ENCODE results near the gene ELANE.

ELANE gene

DNA sequence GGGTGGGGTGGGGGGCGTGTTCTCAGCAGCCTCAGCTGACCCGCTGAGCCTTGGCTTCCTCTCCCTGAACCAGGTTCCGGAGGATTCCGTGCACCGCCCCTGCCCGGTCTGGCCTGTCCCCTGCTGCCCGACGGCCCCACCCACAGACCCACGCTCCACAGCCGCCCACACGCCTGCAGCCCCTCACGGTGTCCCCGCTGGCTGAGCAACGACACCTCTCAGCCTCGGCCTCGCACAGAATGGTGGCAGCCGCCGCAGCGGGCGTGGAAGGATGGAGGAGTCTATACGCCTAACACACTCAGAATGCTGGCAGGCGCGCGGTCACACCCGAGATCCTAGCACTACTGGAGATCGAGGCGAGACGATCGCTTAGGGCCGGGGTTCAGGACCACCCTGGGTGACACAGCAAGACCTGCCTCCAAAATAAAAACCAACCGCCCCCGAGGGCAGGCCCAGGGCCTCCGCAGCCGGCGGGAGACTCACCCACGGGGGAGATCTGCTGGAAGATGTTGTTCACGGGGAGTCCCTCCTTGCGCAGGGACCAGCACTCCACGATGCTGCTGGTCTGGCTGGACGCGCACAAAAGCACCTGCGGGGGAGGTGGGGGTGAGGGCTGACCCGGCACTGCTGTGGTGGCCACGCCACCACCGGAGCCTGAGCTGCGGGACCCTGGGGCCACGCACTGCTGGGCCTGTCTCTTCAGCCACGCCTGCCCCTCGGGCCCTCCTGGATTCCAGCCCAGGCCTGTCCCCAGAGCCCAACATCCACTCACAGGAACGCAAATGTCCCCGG lies 32.5 kb downstream of the ELANE start:
- TF ChIP-seq GATA2 (IDR thresholded peaks at IDR 0.05; ENCODE audit: low read depth, low read length), result no peak
- no peak for TF ChIP-seq GATA3 (IDR thresholded peaks at IDR 0.05; ENCODE audit: low read depth, low read length)

DNA sequence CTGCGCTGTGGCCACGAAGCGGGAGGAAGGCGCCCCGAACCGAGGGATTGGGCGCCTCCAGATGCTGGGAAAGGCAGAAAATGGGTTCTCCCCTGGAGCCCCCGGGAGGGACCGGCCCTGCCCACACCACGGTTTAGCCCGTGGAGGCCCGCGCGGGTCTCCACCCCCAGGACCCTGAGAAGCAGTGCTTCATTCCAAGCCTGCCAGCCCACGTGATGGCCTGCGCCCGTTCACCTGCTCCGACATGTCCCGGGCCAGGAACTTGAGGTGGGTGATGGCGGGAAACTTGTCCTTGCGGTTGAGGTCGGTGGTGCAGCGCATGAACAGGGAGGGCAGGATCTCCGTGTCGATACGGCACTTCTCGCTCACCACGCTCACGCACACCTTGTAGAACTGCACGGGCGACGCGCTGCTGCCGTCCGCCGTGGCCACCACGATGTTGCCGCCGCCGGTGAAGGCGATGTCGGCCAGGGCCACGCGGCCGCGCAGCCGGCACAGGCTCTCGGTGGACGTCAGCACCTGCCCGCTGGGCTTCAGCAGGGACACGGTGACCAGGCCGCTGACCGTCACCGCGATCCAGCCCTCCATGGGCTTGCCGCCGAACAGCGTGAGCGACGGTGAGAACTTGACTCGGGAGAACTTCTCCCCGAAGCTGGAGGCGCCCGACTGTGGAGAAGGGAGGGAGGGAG lies 33.6 kb downstream of the ELANE start:
- TF ChIP-seq GATA3 (IDR thresholded peaks at IDR 0.05; ENCODE audit: low read depth, low read length), result no peak
- TF ChIP-seq GATA2 (IDR thresholded peaks at IDR 0.05; ENCODE audit: low read depth, low read length), result no peak

DNA sequence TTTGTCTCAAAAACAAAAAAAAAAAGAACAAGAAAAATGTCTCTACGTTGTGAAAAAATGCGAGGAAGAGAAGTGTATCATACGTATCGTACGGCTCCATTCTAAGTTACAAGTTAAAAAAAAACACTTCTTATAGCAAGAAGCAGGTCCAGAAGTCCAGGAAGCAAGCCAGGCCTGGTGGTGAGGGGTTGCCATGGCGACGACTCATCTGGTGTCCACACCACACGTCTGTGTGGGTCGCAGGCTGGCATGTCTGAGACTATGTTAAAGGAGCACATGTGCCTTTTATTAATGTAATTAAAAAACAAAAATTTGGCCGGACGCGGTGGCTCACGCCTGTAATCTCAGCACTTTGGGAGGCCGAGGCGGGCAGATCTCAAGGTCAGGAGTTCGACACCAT lies 35.0 kb downstream of the ELANE start:
- TF ChIP-seq GATA3 (IDR thresholded peaks at IDR 0.05; ENCODE audit: low read depth, low read length), result no peak
- no peak for TF ChIP-seq GATA2 (IDR thresholded peaks at IDR 0.05; ENCODE audit: low read depth, low read length)

DNA sequence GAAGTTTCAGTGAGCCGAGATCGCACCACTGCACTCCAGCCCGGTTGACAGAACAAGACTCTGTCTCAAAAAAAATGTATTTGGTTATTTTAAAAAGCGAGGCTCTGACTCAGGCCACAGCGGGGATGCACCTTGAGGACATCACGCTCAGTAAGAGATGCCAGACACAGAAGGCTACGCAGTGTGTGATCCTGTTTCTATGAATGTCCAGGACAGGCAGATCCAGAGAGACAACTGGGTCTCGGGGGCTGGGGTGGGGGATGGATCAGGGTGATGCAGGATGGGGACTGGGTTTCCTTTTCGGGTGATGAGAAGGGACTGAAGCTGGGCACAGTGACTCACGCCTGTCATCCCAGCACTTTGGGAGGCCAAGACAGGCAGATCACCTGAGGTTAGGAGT lies 35.5 kb downstream of the ELANE start:
- TF ChIP-seq GATA2 (IDR thresholded peaks at IDR 0.05; ENCODE audit: low read depth, low read length) (no peak), GATA3 (IDR thresholded peaks at IDR 0.05; ENCODE audit: low read depth, low read length) (no peak)

DNA sequence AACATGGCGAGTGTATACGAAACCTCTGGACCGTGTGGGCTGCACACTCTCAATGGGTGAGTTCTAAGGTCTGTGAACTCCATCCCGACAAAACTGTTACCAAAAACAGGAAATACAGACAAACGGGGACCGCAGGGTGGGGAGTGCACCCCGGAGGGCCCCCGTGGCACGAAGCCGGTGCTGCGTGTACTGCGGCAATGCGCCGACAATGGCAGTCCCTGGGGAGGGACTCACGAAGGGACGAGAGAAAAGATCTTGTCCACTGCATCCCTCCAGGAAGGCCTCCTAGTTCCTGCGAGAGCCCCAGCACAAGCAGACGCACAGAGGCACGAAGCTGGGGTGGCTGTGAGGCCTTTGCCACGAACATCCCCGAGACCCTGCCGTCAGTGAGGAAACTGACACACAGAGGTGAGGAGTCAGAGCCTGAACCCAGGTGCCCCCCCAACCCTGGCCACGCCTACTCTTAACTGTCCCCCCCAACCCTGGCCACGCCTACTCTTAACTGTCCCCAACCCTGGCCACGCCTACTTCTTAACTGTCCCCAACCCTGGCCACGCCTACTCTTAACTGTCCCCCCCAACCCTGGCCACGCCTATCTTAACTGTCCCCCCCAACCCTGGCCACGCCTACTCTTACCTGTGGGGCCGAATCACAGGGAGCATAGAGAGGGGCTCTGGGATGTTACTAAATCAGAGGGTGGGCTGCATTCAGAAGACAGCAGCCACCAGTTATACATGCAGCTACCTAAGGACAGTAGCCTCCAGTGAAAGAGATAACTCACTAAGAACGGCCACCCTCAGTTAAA lies 36.7 kb downstream of the ELANE start:
- TF ChIP-seq GATA2 (IDR thresholded peaks at IDR 0.05; ENCODE audit: low read depth, low read length) (no peak), GATA3 (IDR thresholded peaks at IDR 0.05; ENCODE audit: low read depth, low read length) (no peak)

DNA sequence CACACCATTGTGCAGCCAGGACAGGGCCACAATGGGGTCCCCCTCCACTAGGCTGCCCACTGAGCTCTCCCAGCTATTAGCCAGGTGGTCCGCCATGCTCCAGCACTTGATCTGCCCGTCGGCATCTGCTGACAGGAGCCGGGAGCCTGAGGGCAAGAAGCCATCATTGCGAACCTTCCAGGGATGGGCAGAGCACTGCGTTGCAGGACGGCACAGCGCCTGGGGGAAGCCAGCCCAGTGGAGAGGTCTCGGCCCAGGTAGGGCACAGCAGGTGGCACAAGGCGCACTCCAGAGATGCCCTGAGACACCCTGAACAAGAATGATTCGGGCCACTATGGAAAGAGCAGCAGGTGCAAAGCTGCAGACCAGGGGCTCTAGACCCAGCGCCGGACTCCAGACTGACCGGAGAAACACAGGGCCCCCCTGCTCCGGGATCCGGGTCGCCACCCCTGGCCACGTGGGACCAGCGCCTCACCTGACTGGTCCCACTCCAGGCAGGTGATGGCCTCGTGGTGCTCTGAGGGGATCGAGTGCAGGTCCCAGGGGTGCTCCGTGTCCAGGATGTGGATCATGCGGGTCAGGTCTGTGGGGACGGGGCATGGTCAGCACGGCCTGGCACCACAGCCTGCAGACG lies 37.7 kb downstream of the ELANE start:
- TF ChIP-seq GATA3 (IDR thresholded peaks at IDR 0.05; ENCODE audit: low read depth, low read length) (no peak), GATA2 (IDR thresholded peaks at IDR 0.05; ENCODE audit: low read depth, low read length) (no peak)

DNA sequence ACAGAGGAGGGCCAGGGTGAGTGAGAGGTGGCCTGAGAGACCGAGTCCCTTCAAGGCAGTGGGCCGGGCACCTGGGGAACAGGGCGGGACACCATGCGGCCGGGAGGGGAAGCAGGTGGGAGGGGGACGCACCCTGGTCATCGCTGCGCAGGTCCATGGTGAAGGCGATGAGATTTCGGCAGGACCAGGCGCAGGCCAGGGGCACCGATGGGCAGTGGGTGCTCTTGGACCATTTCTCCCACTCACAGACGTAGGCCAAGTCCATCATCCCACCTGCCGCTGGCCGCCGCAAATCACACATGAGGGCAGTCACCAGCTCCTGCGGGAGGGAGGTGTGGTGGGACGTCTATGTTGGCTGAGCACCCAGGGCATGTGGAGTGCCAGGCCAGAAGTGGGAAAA lies 38.7 kb downstream of the ELANE start:
- TF ChIP-seq GATA3 (IDR thresholded peaks at IDR 0.05; ENCODE audit: low read depth, low read length) (no peak), GATA2 (IDR thresholded peaks at IDR 0.05; ENCODE audit: low read depth, low read length) (no peak)

DNA sequence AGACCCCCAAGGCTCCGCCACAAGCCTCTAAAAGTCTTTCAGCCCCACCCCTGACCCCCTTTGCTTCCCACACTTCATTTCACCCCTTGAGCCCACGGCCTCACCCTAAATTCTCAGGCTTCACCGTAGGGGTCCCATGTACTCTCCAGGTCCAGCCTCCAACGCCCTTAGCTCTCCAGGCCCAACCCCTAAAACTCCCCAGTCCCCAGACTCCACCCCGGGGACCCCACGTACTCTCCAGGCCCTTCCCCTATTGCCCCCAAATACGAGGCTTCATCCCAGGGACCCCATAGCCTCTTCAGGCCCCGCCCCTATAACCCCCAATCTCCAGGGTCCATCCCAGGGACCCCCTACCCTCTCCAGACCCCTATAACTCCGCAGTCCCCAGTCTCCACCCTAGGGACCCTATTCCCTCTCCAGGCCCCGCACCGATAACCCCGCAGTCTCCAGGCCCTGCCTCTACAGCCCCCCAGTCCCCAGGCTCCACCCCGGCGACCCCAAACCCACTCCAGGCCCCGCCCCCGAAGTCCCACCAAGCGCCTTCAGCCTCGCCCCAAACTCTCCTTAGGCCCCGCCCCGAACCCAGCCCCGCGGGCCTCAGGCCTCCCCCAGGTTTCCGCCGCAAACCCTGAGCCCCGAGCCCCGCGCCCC lies 40.3 kb downstream of the ELANE start:
- TF ChIP-seq GATA3 (IDR thresholded peaks at IDR 0.05; ENCODE audit: low read depth, low read length), result no peak
- no peak for TF ChIP-seq GATA2 (IDR thresholded peaks at IDR 0.05; ENCODE audit: low read depth, low read length)

DNA sequence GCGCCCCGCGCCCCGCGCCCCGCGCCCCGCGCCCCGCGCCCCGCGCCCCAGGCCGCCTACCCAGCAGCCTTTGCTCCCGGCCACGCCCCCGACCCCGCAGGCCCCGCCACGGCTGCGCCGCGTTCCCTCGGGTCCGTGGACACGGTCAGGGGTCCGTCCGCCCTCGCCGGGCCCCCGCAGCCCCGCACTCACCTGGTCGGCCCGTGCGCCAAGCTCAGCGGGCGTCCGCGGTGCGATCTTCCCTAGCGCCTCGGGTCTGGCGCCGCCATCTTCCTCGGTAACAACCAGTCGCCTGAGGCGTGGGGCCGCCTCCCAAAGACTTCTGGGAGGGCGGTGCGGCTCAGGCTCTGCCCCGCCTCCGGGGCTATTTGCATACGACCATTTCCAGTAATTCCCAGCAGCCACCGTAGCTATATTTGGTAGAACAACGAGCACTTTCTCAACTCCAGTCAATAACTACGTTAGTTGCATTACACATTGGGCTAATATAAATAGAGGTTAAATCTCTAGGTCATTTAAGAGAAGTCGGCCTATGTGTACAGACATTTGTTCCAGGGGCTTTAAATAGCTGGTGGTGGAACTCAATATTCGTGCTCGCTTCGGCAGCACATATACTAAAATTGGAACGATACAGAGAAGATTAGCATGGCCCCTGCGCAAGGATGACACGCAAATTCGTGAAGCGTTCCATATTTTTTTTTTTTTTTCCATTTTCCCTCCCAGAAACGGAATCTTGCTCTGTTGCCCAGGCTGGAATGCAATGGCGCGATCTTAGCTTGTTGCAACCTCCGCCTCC lies 41.0 kb downstream of the ELANE start, which contains the start of the genes MED16 and RNU6-9:
Gene MED16 (minus strand): TSS at position 294 of the 796 bp plus-strand sequence. CDS start 2,056 bp downstream, outside the sequence.
Gene RNU6-9 (plus strand): TSS at position 591 of the 796 bp plus-strand sequence.
- TF ChIP-seq GATA3 (IDR thresholded peaks at IDR 0.05; ENCODE audit: low read depth, low read length) (no peak), GATA2 (IDR thresholded peaks at IDR 0.05; ENCODE audit: low read depth, low read length) (no peak)

DNA sequence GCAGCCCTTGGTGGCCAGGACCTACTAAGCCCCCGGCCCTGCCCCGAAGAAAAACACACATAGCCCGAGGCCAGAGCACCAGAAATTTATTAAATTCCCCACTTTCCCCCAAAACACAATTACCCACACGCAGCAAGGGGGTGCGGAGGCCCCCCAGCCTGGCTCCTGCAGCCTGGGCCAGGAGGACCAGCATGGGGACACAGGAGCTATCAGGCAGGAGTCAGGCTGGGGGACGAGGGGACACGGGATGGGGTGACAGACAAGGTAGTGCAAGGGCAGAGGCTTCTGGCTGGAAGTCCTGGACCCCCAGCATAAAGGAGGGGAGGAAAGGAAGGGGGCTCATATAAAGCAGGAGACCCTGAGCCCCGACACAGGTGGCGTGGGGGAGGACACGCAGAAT lies 44.3 kb downstream of the ELANE start:
- no peak for TF ChIP-seq GATA3 (IDR thresholded peaks at IDR 0.05; ENCODE audit: low read depth, low read length)
- TF ChIP-seq GATA2 (IDR thresholded peaks at IDR 0.05; ENCODE audit: low read depth, low read length), result no peak

DNA sequence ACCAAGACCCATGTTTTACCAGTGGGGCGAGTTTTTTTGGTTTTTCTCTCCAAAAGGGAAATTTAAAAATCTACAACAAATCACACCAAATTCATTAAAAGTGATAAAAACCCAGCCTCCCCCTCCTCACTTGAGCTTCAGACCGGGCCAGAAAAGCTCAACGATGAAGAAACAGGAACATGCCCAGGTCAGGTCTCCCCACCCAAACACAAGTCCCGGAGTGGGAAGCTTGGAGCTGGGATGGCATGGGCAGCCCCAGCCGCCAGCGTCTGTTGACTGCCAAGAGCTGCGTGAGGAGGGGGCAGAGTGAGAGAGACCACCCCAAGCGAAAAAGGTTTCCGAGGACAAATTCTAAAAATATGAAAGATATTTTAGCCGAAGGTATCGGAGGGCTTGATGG lies 44.9 kb downstream of the ELANE start:
- TF ChIP-seq GATA2 (IDR thresholded peaks at IDR 0.05; ENCODE audit: low read depth, low read length), result no peak
- no peak for TF ChIP-seq GATA3 (IDR thresholded peaks at IDR 0.05; ENCODE audit: low read depth, low read length)

DNA sequence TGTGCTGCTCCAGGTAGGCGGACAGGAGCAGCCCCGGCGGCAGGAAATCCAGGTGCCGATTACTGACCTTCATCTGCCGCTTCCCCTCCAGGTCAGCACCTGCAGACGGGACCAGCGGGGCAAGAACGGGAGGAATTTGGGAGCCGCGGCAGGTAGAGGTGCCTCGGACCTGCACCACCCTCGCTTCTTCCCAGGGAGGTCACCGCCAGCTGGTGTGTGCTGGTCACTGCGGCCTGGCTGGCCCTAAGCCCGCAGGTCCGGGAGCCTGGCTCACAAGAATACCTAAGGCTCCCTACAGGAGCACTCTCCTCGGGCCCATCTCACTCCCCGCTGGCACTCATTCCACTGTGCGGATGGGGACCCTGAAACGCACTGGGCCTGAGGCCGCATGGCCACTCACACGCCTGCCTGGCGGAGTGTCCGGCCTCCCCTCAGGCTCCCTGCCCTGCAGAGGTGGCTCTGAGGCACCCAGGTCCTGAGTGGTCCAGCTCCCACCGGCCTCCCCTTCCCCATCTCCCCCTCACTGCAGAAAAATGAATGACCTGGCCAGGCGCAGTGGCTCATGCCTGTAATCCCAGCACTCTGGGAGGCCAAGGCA lies 45.4 kb downstream of the ELANE start:
- TF ChIP-seq GATA2 (IDR thresholded peaks at IDR 0.05; ENCODE audit: low read depth, low read length) (no peak), GATA3 (IDR thresholded peaks at IDR 0.05; ENCODE audit: low read depth, low read length) (no peak)
